SK-N-MC (cell line): ENCODE data around the gene NUP214.
A peak's percentile ranks its signal among the peaks of the same experiment; 100 is the strongest.

ENCODE experiments used
- DNase-seq: peaks from one replicate; pipeline ENCODE4 v3.0.0-alpha.2; 2011; ENCODE audit warnings: low read depth, low spot score
- H3K27ac ChIP-seq: fragments of 200-600 bp; sonication (generic); 2 replicates; pipeline ENCODE4 v1.5.1; 2016; ENCODE audit warnings: mixed run types
- H3K36me3 ChIP-seq: fragments of 200-600 bp; sonication (generic); 2 replicates; pipeline ENCODE4 v1.6.1; 2017; ENCODE audit warnings: antibody characterized with exemption, low read length, mixed read lengths; ENCODE audit not compliant: insufficient read depth
- H3K4me3 ChIP-seq: fragments of 200-600 bp; sonication (generic); 2 replicates; pipeline ENCODE4 v1.5.1; 2016
- H3K9ac ChIP-seq: fragments of 200-600 bp; sonication (generic); 2 replicates; pipeline ENCODE4 v1.8.0; 2017; ENCODE audit warnings: mixed run types, mixed read lengths; ENCODE audit not compliant: insufficient read length
- H3K9me3 ChIP-seq: fragments of 200-600 bp; sonication (generic); 2 replicates; pipeline ENCODE4 v1.6.1; 2017; ENCODE audit warnings: low read depth, mild to moderate bottlenecking, antibody characterized with exemption, low read length, moderate library complexity, mixed read lengths
- EZH2 ChIP-seq: fragments of 200-600 bp; sonication (generic); IDR thresholded peaks from one replicate; pipeline ENCODE4 v1.6.1; 2017; ENCODE audit warnings: antibody characterized with exemption
- FOXP2 ChIP-seq: optimal IDR thresholded peaks from 2 replicates; pipeline ENCODE3; 2011; ENCODE audit warnings: mild to moderate bottlenecking, moderate library complexity; ENCODE audit not compliant: insufficient read depth; ENCODE audit errors: extremely low read length, control extremely low read depth
- POLR2AphosphoS5 ChIP-seq: IDR thresholded peaks from 2 replicates; pipeline ENCODE4 v1.6.1; 2012; ENCODE audit warnings: mild to moderate bottlenecking, low read depth, low read length, borderline replicate concordance

The NUP214 gene

DNA sequence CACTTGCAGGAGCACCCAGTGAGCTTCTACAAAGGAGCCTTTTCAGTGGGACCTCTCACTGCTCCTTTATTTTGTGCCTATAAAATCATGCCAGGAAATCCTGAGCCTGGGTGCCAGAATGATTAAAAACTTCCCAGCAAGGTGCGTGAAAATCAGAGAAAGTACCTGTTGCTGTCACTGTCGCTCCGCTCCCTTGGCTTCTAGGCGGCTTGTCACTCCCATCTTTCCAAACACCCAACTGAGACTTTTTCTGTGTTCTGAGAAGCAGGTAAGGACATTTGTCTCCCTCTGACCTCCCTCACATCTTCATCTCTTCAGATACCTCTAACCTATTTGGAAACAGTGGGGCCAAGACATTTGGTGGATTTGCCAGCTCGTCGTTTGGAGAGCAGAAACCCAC is 97.1 kb downstream of the NUP214 start:
- H3K27ac ChIP-seq: no peak overlapping the region
- H3K9ac ChIP-seq: no peak overlapping the region

DNA sequence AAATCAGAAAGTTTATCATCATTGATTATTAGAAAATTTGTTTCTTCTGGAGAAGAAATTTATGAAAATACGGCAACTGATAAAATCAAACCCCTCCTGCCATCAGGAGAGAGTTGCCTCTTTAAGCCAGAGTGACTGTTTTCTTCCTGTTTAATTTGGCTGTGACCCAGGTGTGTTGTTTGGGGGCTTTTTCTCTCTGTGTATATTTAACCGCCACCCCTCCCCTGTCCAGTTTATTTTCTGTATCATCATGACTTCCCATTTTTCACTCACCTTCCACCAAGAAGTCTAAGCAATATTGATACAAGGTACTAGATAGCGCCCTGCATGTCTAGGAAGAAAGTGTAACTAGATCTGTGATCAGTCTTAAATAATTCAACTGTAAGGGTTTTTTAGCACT is 100.8 kb downstream of the NUP214 start:
- H3K4me3 ChIP-seq: no peak overlapping the region
- no peak overlapping the region for H3K9ac ChIP-seq
- no peak for DNase-seq
- no peak overlapping the region for H3K27ac ChIP-seq
- TF ChIP-seq EZH2 (no peak), POLR2AphosphoS5 (no peak), FOXP2 (no peak)
- peaks cover 15% of the 10 kb centered on the region for H3K36me3 ChIP-seq
- H3K9me3 ChIP-seq: no peaks in the 10 kb centered on the region

More for the DNA sequence above, 97.1 kb downstream of the NUP214 start:
- DNase-seq: no peak
- no peak for TF ChIP-seq EZH2
- TF ChIP-seq FOXP2: no peak
- no peak for TF ChIP-seq POLR2AphosphoS5
- Histone ChIP-seq H3K36me3 (peaks cover under 1% of the 10 kb centered on the region), H3K9me3 (no peaks in the 10 kb centered on the region), H3K4me3 (no peak overlapping the region)

GRCh38 chr9:131227112-131227958 is 101.9 kb downstream of the NUP214 start:
- no peak for DNase-seq
- Histone ChIP-seq H3K27ac (no peak overlapping the region), H3K36me3 (peaks cover 26% of the 10 kb centered on the region), H3K9ac (no peak overlapping the region), H3K9me3 (no peaks in the 10 kb centered on the region), H3K4me3 (no peak overlapping the region)
- no peak for TF ChIP-seq POLR2AphosphoS5
- TF ChIP-seq EZH2: no peak
- no peak for TF ChIP-seq FOXP2

DNA sequence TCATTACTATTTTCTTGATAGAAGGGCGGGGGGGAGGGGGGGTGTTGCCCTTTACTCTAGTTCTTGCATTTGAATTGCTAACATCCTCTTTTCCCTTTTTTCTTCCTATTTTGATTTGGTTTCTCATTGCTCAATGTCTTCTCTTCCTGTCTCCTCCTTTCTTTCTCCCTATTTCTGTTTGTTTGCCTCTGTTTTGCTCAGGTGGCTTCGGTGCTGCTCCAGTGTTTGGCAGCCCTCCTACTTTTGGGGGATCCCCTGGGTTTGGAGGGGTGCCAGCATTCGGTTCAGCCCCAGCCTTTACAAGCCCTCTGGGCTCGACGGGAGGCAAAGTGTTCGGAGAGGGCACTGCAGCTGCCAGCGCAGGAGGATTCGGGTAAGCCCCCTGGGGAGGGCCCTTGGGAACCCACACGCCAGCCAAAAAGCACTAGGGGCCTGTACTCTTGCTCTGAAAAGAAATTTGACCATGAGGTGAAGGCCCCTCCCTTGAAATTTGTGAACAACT is 102.6 kb downstream of the NUP214 start:
- no peak for TF ChIP-seq POLR2AphosphoS5
- TF ChIP-seq EZH2: no peak
- Histone ChIP-seq H3K9ac (no peak overlapping the region), H3K4me3 (peak overlapping the region; percentile 49), H3K36me3 (peaks cover 27% of the 10 kb centered on the region), H3K9me3 (no peaks in the 10 kb centered on the region), H3K27ac (peak overlapping the region; percentile 68)
- no peak for DNase-seq

- Histone ChIP-seq H3K27ac (peak overlapping the region; percentile 68; the same call in 1 of the 2 replicates), H3K9ac (no peak overlapping the region), H3K4me3 (peak overlapping the region; percentile 49; the same call in 1 of the 2 replicates), H3K9me3 (no peaks in the 10 kb centered on the region), H3K36me3 (peaks cover 34% of the 10 kb centered on the region)
- no peak for TF ChIP-seq EZH2
- no peak for TF ChIP-seq FOXP2
- TF ChIP-seq POLR2AphosphoS5: no peak
- no peak for DNase-seq
Measured at GRCh38 chr9:131228988-131229387, 103.6 kb downstream of the NUP214 start.

- Histone ChIP-seq H3K27ac (no peak overlapping the region), H3K4me3 (no peak overlapping the region), H3K36me3 (peaks cover 33% of the 10 kb centered on the region), H3K9me3 (no peaks in the 10 kb centered on the region), H3K9ac (no peak overlapping the region)
- no peak for DNase-seq
- no peak for TF ChIP-seq EZH2
Measured at GRCh38 chr9:131233556-131233955, 108.2 kb downstream of the NUP214 start.

DNA sequence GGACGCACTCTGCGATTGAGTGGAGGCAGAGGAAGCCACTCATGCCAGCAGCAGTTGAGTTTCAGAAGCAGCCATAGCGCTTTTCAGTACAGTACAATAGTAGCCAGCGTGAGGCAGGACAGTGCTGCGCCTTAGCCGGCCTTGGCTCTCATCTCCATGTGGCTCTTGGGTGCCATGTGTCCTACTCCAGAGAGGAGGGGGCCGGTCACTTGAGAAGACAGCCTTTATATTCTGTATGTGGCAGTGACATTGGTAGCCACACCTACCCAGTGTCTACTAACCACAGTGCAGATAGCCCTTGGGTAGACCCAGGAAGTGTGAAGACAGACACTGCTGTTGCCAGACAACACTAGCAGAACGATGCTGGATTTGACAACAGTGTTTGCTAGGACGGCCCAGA is 108.6 kb downstream of the NUP214 start:
- peaks cover 31% of the 10 kb centered on the region for H3K36me3 ChIP-seq

GRCh38 chr9:131234799-131235479 is 109.6 kb downstream of the NUP214 start:
- Histone ChIP-seq H3K9ac (no peak overlapping the region), H3K36me3 (peaks cover 27% of the 10 kb centered on the region), H3K4me3 (no peak overlapping the region), H3K9me3 (no peaks in the 10 kb centered on the region), H3K27ac (no peak overlapping the region)
- no peak for DNase-seq
- TF ChIP-seq FOXP2 (no peak), POLR2AphosphoS5 (no peak), EZH2 (no peak)

More for the DNA sequence above, 108.6 kb downstream of the NUP214 start:
- no peak for DNase-seq
- TF ChIP-seq POLR2AphosphoS5: no peak
- no peak overlapping the region for H3K27ac ChIP-seq
- H3K4me3 ChIP-seq: no peak overlapping the region
- no peak overlapping the region for H3K9ac ChIP-seq
- no peaks in the 10 kb centered on the region for H3K9me3 ChIP-seq

DNA sequence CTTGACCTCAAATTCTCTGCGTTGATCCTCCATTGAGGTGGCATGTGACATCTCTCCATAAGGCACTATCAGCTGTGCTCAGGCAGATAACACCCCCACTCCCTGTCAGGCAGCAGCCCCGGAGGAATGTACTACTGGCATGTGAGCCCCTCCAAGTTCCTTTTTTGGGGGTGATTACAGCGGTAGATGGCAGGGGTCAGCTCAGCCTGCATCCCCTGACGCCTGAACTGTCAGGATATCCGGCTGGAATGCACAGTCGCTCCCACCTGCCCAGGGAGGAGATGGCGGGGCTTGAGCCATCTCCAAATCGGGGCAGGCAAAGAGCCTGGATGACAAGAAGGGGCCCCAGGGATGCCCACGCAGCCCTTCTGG is 110.1 kb downstream of the NUP214 start:
- Histone ChIP-seq H3K4me3 (no peak overlapping the region), H3K36me3 (peaks cover 25% of the 10 kb centered on the region), H3K9me3 (no peaks in the 10 kb centered on the region), H3K9ac (no peak overlapping the region), H3K27ac (no peak overlapping the region)
- TF ChIP-seq EZH2: no peak
- no peak for TF ChIP-seq POLR2AphosphoS5
- no peak for TF ChIP-seq FOXP2
- DNase-seq: no peak
